HFF-Myc (cell line): Measurements from ENCODE around the gene ARMCX5.

Experiments used
- DNase-seq: peaks from one replicate; pipeline ENCODE4 v3.0.0-alpha.2; 2011; ENCODE audit warnings: low read depth; ENCODE audit errors: extremely low read depth
- H3K4me3 ChIP-seq: replicated peaks from 2 replicates; pipeline ENCODE4 v1.5.1; 2011; ENCODE audit warnings: low read depth, mild to moderate bottlenecking, control low read depth, low read length
- TF ChIP-seq, protein P1 (sequence below): IDR thresholded peaks from 2 replicates; pipeline ENCODE4 v1.5.1; 2012; ENCODE audit warnings: mild to moderate bottlenecking, low read depth, low read length, control low read depth; ENCODE audit errors: missing control alignments

Gene ARMCX5

DNA sequence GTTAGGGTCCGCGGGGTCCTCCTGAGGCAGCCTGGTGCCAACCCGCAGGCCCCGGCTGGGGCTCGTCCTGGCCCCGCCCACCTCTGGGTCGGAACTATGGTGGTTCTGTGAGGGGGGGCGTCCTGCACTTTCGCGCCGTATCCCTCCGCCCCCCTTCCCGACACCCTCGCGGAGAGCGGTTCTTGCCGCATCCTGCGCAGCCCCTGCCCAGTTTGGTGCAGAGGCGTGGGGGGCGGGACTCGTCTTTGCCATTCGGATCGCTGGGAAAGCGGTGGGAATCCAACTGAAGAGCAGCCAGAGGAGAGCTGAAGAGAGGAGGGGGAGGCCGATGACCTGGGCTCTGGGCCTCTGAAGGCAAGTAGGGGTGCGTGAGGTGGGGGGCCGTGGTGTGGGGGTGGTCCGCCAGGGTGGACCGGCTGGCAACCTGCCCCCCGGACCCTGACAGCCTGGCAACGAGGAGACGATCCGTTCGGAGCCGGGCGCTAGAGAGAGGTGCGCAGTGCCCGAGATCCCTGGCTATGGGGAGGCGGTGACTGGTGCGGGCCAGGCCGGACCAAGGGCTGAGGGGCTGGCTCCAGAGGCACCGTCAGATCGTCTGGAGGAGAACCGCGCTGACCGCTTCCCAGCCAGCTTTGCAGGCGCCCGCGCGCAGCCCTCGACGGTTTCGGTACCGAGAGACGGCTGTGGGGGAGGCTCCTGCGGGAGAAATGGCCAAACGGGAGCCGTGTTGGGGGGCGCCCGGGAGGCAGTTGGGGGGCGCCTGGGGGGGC is 52.1 kb downstream of the ARMCX5 start, which contains the start of gene GPRASP1:
Gene GPRASP1, plus strand, starts transcription at position 242 of the 770 bp plus-strand sequence. CDS start 2,431 bp downstream, outside the sequence.
- TF ChIP-seq, protein P1, sequence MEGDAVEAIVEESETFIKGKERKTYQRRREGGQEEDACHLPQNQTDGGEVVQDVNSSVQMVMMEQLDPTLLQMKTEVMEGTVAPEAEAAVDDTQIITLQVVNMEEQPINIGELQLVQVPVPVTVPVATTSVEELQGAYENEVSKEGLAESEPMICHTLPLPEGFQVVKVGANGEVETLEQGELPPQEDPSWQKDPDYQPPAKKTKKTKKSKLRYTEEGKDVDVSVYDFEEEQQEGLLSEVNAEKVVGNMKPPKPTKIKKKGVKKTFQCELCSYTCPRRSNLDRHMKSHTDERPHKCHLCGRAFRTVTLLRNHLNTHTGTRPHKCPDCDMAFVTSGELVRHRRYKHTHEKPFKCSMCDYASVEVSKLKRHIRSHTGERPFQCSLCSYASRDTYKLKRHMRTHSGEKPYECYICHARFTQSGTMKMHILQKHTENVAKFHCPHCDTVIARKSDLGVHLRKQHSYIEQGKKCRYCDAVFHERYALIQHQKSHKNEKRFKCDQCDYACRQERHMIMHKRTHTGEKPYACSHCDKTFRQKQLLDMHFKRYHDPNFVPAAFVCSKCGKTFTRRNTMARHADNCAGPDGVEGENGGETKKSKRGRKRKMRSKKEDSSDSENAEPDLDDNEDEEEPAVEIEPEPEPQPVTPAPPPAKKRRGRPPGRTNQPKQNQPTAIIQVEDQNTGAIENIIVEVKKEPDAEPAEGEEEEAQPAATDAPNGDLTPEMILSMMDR: no peak
- H3K4me3 ChIP-seq: peak within 1 kb of the TSS; percentile 43
- DNase-seq: no peak

DNA sequence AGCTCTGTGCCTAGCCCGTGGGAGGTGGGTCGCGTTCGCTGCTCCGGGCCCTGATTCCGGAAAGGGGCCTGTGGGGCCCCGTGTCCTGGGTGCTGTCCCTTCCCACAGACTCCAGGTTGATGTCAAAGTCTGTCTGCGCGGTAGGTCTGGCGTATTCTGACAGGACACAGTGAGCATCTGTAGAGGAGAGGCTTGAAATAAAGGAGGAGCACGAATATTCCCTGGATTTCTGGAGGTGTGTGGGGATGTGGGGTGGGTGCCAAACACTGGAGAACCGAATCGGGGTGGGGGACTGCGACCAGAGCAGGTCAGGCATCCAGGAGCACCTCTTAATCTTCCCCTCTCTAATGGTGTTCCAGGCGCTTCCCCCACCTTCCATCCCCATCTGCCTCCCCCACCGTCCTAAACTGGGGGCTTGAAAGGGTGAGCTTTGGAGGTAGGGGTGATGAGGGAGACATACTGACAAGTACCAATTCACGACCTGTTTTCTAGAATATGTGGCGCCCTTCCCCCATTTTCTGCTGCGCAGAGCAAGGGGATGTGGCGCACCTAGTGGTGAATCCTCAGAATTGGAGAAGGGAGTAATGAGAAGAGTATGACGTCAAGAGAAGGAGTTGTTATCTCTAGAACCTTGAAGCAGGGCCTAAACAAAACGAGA is 52.8 kb downstream of the ARMCX5 start:
- peak overlapping the region; percentile 43 for H3K4me3 ChIP-seq
- no peak for DNase-seq
- TF ChIP-seq, protein P1: peak; percentile 46
